ENCODE data around the gene BAX.

GRCh38 chr19:48967346-48968178, 12.9 kb downstream of the BAX start:
- TF ChIP-seq BHLHE40 (IDR thresholded peaks at IDR 0.05; ENCODE audit: borderline replicate concordance) (no peak), HDGF (IDR thresholded peaks at IDR 0.05; ENCODE audit: borderline replicate concordance) (no peak), NFRKB (IDR thresholded peaks at IDR 0.05) (no peak), SP1 (IDR thresholded peaks at IDR 0.05) (no peak), FOXA1 (IDR thresholded peaks at IDR 0.05) (no peak), PKNOX1 (IDR thresholded peaks at IDR 0.05) (no peak), ZNF384 (IDR thresholded peaks at IDR 0.05) (no peak), CTBP1 (IDR thresholded peaks at IDR 0.05; ENCODE audit: borderline replicate concordance) (no peak), LEF1 (IDR thresholded peaks at IDR 0.05; ENCODE audit: borderline replicate concordance) (no peak), TARDBP (IDR thresholded peaks at IDR 0.05) (no peak), SUZ12 (IDR thresholded peaks at IDR 0.05) (no peak)

Data from HEK293T (cell line).